ENCODE data around the gene SH3BP2. TPM values are rescaled to one million over a fixed set of nuclear protein-coding genes. Genes with fewer than 3 reads are reported as not detected.
A peak's percentile ranks its signal among the peaks of the same experiment; 100 is the strongest.
"Not testable (repeated sequence)": the region's sequence is repeated elsewhere in the genome, so short reads cannot be mapped to it uniquely, and the experiment has no call there.

The SH3BP2 gene
- total and polyA plus RNA-seq, 2 donors = 18.8 to 26.0 TPM

DNA sequence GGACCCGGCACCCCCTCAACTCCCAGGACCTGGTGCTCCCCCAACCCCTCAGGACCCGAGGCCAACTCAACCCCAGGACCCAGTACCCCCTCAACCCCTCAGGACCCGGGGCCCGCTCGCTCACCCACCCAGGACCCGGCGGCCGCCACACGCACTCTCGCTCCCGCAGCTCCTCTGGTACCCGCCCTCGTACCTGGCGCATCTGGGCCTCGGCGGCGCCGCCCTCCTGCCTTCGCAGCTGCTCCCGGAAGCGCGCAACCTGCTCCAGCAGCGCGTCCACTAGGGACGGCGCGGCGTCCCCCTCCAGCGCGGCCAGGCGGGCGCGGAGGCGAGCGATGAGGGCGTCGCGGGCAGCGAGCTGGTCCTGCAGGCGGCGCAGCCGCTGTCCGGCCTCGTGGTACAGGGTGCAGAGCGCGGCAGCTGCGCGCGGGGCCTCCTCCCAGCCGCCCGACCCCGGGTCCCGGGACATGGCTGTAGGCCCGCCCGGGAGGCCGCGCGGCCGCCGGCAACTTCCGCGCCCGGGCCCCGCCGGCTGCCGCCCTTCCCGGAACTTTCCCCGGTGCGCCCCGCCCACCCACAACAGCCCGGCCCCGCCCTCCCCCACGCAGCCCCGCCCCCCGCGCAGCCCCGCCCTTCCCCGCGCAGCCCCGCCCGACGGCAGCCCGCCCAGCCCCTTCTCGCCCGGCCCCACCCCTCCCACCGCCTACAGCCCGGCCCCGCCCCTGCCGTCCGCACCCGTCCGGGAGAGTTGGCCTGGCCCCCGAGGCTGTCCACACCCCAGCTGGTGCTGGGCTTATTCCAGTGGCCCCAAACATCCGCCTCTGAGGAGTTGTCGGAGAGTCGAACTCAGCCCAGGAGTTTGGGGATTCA lies 36.8 kb upstream of the SH3BP2 start, which contains the start of gene TNIP2:
TNIP2 (minus strand) TSS at position 516 of the 870 bp plus-strand sequence; CDS start at position 469, 47 bp downstream.
- DNase-seq (ENCODE audit: extremely low spot score) = no peak
- H3K36me3 ChIP-seq (ENCODE audit: insufficient read depth) = no peaks in the 10 kb centered on the region

DNA sequence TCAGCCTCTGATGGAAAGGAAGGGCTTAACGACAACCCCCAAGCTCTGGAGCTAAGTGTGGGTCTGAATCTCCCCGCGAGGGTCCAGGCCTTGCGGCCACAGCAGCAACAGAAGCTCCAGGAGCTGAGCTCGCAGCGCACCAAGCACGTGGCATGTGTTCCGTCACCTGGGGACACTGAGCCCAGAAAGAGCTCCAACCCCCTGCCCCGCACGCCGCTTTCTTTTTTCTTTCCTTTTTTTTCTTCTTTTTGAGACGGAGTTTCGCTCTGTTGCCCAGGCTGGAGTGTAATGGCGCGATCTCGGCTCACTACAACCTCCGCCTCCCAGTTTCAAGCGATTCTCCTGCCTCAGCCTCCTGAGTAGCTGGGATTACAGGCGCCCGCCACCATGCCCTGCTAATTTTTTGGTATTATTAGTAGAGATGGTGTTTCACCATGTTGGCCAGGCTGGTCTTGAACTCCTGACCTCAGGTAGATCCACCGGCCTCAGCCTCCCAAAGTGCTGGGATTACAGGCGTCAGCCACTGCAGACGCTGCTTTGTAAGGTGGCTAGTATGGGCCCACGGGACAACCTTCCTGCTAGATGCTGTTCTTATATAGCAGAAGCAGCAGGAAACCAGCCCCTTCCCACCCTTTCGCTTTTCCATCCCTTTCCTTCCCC lies 36.1 kb upstream of the SH3BP2 start:
- DNase-seq (ENCODE audit: extremely low spot score) = no peak
- Histone ChIP-seq H3K36me3 (ENCODE audit: insufficient read depth) (no peaks in the 10 kb centered on the region), H3K4me1 (ENCODE audit: insufficient read depth) (peaks cover 2% of the 10 kb centered on the region), H3K4me3 (ENCODE audit: low read depth, low read length) (peak overlapping the region; percentile 18), H3K27ac (ENCODE audit: low read depth) (peak overlapping the region; percentile 6)
- 68% methylated on average over 25 of the region's 25 CpGs for WGBS

More for the DNA sequence above, 36.8 kb upstream of the SH3BP2 start, which contains the start of gene TNIP2:
- Histone ChIP-seq H3K4me3 (ENCODE audit: low read depth, low read length) (peak within 1 kb of the TSS; percentile 94), H3K27ac (ENCODE audit: low read depth) (peak within 1 kb of the TSS; percentile 54), H3K4me1 (ENCODE audit: insufficient read depth) (peaks cover 2% of the 10 kb centered on the region)
- WGBS = under 1% methylated on average over 85 of the region's 96 CpGs

DNA sequence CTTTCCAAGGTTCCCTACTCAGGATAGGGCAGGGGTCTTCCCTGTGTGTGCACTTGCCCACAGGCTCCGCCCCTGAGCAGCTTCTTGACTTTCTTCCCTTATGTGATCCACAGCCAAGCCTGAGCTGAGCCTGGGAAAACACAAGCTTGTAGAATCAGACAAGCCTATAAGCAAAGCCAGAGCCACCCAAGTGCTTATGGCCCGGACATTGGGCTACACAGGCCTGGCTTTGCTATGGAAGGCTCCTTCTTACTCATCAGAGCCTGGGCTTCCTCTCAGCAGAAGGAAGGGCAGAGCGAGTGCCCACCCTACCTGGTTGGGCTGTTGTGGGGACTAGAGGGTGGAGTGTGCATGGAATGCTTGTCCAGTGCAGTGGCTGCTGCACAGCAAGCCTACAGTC lies 35.5 kb upstream of the SH3BP2 start:
- Histone ChIP-seq H3K36me3 (ENCODE audit: insufficient read depth) (no peaks in the 10 kb centered on the region), H3K4me3 (ENCODE audit: low read depth, low read length) (no peak overlapping the region), H3K27ac (ENCODE audit: low read depth) (no peak overlapping the region), H3K4me1 (ENCODE audit: insufficient read depth) (peaks cover 2% of the 10 kb centered on the region)
- DNase-seq (ENCODE audit: extremely low spot score) = no peak
- 82% methylated on average over 3 of the region's 3 CpGs for WGBS

DNA sequence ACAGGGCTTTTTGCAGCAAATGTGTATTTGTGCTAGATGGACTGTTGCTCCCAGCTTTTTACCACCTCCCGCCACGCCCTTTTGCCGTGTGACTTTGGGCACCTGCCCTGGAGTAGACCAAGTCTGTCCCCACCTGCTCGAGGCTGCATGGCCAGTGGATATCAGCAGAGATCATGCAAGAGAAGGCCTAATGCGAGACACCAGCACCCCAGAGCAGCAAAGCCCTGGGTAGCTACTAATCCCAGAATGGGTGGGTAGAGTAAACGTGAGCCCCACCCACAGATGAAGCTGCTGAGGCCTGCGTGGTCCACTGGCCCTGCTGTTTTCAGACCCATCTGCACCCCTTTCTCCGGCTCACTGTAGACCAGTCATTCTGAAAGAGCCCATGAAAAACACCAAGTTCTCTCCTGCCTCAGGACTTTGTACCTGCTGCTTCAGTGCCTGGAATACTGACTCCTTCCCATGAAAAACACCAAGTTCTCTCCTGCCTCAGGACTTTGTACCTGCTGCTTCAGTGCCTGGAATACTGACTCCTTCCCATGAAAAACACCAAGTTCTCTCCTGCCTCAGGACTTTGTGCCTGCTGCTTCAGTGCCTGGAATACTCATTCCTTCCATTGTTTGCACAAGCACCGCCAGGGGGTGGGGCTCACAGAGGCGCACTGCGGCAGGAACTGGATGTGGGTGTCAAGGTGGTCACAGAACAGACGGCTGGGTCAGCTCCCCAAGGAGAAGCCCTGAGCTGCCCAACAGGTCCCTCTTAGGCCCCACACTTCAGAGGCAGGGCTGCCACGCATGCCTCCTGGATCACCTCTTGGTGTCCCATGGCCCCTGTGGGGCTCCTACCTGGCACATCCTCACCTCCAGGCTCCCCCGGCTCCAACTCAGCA lies 31.6 kb upstream of the SH3BP2 start:
- no peak for DNase-seq (ENCODE audit: extremely low spot score)
- Histone ChIP-seq H3K36me3 (ENCODE audit: insufficient read depth) (no peaks in the 10 kb centered on the region), H3K4me1 (ENCODE audit: insufficient read depth) (no peaks in the 10 kb centered on the region), H3K27ac (ENCODE audit: low read depth) (no peak overlapping the region), H3K4me3 (ENCODE audit: low read depth, low read length) (no peak overlapping the region)
- 74% methylated on average over 14 of the region's 14 CpGs for WGBS

DNA sequence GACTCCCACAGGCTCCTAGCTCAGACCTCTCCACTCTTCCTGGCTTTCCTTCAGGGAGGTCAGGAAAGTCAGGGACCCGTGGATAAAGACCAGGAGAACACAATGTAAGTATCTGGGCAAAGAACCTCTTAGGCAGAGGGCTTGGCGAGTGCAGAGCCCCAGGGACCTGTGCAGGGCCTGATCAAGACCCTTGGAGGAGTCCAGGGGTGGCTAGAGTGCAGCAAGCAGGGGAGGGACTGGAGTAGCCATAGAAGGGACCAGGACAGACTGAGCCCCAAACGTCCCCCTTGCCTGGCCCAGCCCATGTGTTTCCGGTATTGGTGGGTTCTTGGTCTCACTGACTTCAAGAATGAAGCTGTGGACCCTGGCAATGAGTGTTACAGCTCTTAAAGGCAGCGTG lies 30.8 kb upstream of the SH3BP2 start:
- Histone ChIP-seq H3K4me1 (ENCODE audit: insufficient read depth) (no peaks in the 10 kb centered on the region), H3K4me3 (ENCODE audit: low read depth, low read length) (no peak overlapping the region), H3K27ac (ENCODE audit: low read depth) (no peak overlapping the region), H3K36me3 (ENCODE audit: insufficient read depth) (no peaks in the 10 kb centered on the region)
- DNase-seq (ENCODE audit: extremely low spot score) = no peak
- 73% methylated on average over 5 of the region's 5 CpGs for WGBS

DNA sequence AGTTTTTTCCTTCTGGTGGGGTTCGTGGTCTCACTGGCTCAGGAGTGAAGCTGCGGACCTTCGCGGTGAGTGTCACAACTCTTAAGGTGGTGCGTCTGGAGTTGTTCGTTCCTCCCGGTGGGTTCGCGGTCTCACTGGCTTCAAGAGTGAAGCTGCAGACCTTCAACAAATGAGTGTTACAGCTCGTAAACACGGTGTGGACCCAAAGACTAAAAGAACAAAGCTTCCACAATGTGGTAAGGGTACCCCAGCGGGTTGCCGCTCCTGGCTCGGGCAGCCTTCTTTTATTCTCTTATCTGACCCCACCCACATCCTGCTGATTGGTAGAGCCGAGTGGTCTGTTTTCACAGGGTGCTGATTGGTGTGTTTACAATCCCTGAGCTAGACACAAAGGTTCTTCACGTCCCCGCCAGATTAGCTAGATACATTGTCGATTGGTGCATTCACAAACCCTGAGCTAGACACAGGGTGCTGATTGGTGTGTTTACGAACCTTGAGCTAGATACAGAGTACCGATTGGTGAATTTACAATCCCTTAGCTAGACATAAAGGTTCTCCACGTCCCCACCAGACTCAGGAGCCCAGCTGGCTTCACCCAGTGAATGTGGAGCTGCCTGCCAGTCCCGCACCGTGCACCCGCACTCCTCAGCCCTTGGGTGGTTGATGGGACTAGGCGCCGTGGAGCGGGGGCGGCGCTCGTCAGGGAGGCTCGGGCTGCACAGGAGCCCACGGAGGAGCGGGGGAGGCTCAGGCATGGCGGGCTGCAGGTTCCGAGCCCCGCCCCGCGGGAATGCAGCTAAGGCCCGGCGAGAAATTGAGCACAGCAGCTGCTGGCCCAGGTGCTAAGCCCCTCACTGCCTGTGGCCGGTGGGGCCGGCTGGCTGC lies 30.2 kb upstream of the SH3BP2 start:
- H3K4me3 ChIP-seq (ENCODE audit: low read depth, low read length); H3K36me3 ChIP-seq (ENCODE audit: insufficient read depth); DNase-seq (ENCODE audit: extremely low spot score); H3K27ac ChIP-seq (ENCODE audit: low read depth); H3K4me1 ChIP-seq (ENCODE audit: insufficient read depth): not testable (repeated sequence)
- 95% methylated on average over 41 of the region's 42 CpGs for WGBS

DNA sequence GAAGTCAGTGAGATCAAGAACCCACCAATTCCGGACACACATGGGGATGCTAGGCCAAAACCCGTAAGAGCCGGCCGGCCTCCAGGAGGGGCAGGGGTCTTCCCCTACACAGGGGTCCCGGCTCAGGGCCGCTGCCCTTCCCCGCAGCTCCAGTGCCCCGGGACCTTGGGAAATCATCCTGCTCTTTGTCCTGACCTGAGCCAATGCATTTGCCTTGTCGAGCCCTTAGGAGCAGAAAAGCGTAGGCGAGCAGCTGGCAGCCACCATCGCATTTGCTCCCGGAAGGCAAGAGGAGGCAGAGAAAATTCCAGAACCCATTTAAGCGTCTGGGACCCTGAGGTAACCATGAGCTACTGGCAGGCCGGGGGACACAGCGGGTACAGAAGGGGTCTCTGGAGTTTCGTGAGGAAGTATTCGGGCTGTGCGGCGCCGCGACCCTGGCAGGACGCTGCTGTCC lies 29.3 kb upstream of the SH3BP2 start:
- Histone ChIP-seq H3K4me3 (ENCODE audit: low read depth, low read length) (peak overlapping the region; percentile 37), H3K4me1 (ENCODE audit: insufficient read depth) (no peaks in the 10 kb centered on the region), H3K36me3 (ENCODE audit: insufficient read depth) (no peaks in the 10 kb centered on the region), H3K27ac (ENCODE audit: low read depth) (no peak overlapping the region)
- 44% methylated on average over 23 of the region's 23 CpGs for WGBS
- no peak for DNase-seq (ENCODE audit: extremely low spot score)

DNA sequence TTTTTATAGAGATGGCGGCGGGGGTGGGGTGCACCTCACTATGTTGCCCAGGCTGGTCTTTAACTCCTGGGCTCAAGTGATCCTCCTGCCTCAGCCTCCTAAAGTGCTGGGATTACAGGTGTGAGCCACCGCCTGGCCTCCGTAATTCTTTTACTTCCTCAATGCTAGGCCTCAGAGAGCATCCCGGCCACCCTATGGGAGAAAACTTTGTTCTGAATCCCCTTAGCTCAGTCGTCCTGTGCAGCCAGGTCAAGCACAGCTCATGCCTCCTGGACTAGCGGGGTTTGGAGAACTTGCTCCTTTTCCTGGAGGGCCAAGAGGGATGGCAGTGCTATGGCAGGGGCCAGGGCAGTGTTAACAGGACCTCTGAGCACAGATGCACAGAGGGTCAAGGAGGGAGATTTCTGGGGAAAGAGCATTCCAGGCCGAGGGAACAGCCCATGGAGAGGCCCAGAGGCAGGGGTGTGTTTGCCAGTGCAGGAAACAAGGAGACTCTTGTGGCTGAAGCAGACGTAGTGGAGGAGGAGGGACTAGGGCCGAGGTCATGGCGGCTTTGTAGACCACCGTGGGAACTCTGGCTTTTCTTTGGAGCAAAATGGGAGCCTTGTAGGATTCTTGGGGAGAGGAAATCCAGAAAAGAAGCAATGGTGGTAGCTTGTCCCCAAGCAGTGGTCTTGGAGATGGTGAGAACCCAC lies 26.9 kb upstream of the SH3BP2 start:
- WGBS = 93% methylated on average over 12 of the region's 12 CpGs

DNA sequence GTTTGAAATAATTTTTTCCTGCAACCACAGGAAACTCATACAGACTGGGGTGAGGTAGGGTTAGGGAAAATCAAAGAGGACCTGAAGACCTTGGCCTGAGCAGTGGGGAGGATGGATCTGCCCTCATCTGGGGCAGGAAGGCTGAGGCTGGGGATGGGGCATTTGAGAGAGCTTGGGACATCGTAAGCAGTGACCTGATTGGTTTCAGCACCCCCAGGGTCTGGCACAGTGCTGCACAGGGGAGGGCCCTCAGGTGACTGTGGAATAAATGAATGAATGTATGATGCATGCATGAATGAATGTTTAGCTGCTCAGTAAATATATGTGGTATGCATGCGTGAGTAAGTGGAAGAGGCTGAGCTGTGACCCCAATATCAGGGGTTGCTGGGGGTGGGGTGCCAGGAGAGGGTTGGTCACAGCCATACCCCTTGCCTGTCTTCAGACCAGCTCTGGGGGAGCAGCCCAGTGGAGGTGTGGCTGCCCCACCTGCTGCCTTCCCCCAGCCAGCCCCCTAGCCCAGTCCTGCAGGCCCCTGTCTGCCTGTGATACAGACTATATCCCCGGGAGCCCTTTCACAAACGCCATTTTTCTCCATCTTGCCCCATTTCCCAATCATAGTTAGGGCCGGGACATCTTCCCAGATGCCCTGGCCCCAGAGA lies 25.7 kb upstream of the SH3BP2 start:
- WGBS = 87% methylated on average over 5 of the region's 5 CpGs

More for the DNA sequence above, 26.9 kb upstream of the SH3BP2 start:
- no peaks in the 10 kb centered on the region for H3K36me3 ChIP-seq (ENCODE audit: insufficient read depth)
- no peaks in the 10 kb centered on the region for H3K4me1 ChIP-seq (ENCODE audit: insufficient read depth)
- no peak overlapping the region for H3K4me3 ChIP-seq (ENCODE audit: low read depth, low read length)
- no peak for DNase-seq (ENCODE audit: extremely low spot score)
- no peak overlapping the region for H3K27ac ChIP-seq (ENCODE audit: low read depth)

DNA sequence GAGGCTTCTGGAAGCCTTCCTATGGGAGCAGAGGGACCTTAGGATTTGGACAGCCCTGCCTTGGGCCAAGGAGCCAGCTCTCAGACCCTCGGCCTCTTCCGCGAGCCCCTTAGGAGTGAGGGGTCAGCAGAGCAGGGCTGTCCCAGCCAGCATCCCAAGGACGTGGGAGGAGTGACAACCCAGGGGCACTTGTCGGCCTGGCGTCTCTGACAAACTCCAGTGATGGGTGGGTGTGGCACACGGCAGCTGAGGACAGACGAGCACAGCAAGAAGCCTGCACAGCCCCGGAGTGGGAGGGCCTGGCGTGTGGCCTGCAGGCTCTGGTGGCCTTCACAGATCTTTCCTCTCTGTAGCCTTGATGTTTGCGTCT lies 25.2 kb upstream of the SH3BP2 start:
- DNase-seq (ENCODE audit: extremely low spot score) = no peak

More for the DNA sequence above, 25.7 kb upstream of the SH3BP2 start:
- no peak overlapping the region for H3K4me3 ChIP-seq (ENCODE audit: low read depth, low read length)
- no peak for DNase-seq (ENCODE audit: extremely low spot score)
- no peak overlapping the region for H3K27ac ChIP-seq (ENCODE audit: low read depth)
- no peaks in the 10 kb centered on the region for H3K36me3 ChIP-seq (ENCODE audit: insufficient read depth)
- H3K4me1 ChIP-seq (ENCODE audit: insufficient read depth) = no peaks in the 10 kb centered on the region

DNA sequence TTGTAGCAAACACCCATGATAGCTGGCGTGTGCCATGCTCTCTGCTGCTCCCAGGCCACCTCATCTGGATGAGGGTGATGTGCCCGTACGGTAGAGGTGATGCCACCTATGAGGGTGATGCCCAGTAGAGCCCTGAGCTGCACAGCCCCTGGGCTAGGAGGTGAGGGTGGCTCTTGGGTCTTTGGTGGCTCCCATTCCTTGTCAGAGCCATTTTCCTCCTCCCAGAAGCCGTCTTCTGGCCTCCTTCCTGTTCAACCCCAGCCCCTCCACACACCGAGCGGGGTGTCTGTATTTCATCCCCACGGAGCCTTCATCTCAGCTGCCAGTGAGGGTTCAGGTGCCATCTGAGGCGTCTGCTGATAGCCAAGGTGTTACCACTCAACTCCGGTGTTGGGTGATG lies 24.8 kb upstream of the SH3BP2 start:
- Histone ChIP-seq H3K36me3 (ENCODE audit: insufficient read depth) (no peaks in the 10 kb centered on the region), H3K4me1 (ENCODE audit: insufficient read depth) (no peaks in the 10 kb centered on the region), H3K4me3 (ENCODE audit: low read depth, low read length) (no peak overlapping the region), H3K27ac (ENCODE audit: low read depth) (no peak overlapping the region)
- 84% methylated on average over 9 of the region's 9 CpGs for WGBS
- no peak for DNase-seq (ENCODE audit: extremely low spot score)

More for the DNA sequence above, 25.2 kb upstream of the SH3BP2 start:
- H3K4me3 ChIP-seq (ENCODE audit: low read depth, low read length) = no peak overlapping the region
- H3K27ac ChIP-seq (ENCODE audit: low read depth) = no peak overlapping the region
- H3K36me3 ChIP-seq (ENCODE audit: insufficient read depth) = no peaks in the 10 kb centered on the region
- WGBS = 73% methylated on average over 11 of the region's 11 CpGs
- H3K4me1 ChIP-seq (ENCODE audit: insufficient read depth) = no peaks in the 10 kb centered on the region

DNA sequence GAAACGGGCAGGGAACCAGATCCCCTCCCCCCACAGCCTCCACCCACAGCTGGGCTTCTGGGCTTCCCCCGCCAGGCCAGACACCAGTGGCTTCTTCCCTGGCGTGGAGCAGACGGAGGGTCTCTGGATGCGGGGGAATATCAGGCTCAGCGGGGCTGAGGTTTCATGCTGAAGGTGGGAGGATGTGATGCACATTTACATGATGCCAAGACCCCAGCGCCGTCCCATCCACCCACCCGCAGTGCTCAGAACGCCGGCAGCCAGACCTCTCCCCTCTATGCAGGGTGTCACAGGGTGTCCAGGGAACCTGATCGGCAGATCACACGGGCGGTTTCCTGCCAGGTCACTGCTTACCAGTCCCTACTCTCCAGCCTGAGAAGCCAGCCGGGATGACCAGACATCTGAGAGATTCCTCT lies 24.0 kb upstream of the SH3BP2 start:
- DNase-seq (ENCODE audit: extremely low spot score) = no peak
- Histone ChIP-seq H3K36me3 (ENCODE audit: insufficient read depth) (no peaks in the 10 kb centered on the region), H3K4me3 (ENCODE audit: low read depth, low read length) (no peak overlapping the region), H3K27ac (ENCODE audit: low read depth) (no peak overlapping the region), H3K4me1 (ENCODE audit: insufficient read depth) (no peaks in the 10 kb centered on the region)
- 40% methylated on average over 15 of the region's 15 CpGs for WGBS
